ENCODE data around the gene PTBP1.
A peak's percentile ranks its signal among the peaks of the same experiment; 100 is the strongest.

Gene PTBP1

DNA sequence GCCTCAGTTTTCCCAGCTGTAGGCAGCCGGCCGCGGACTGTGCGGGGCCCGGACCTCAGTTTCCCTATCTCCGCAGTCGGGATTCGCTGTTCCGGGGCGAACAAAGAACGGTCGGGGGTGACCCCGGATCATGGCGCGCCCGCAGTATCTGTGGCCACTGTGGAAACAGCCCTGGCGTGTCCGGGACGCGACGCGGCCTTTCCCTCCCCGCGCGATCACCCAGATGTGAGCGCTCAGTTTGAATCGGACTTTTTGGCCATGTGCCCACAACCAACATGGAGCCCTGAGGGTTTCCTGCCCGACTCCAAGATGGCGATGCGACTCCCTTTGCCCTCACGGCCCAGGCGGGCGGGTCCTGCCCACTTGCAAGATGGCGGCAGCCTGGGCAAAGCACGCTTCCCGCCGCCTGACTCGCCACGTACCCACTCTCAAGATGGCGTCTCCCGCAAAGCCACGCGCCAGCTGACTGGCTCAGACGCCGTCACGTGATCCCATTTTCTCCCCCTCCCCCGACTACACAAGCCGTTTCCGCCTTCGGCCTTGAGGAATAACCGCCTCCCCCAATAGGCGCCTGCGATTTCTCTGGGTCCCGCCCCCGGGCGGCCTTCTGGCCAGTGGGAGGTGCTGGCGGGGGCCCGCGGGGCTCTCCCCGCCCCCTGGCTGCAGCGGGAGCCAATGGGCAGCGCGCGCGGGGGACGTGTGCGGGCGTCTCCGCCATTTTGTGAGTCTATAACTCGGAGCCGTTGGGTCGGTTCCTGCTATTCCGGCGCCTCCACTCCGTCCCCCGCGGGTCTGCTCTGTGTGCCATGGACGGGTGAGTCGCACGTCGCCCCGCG, at the start of gene PTBP1:
Gene PTBP1 (plus strand): TSS at position 761 of the 836 bp plus-strand sequence. CDS start 46 bp downstream, at position 807.
- DNase-seq (ENCODE audit: low spot score): peak; percentile 100

- no peak for DNase-seq (ENCODE audit: low spot score)
Observed at GRCh38 chr19:748274-748598, 49.0 kb upstream of the PTBP1 start.

DNA sequence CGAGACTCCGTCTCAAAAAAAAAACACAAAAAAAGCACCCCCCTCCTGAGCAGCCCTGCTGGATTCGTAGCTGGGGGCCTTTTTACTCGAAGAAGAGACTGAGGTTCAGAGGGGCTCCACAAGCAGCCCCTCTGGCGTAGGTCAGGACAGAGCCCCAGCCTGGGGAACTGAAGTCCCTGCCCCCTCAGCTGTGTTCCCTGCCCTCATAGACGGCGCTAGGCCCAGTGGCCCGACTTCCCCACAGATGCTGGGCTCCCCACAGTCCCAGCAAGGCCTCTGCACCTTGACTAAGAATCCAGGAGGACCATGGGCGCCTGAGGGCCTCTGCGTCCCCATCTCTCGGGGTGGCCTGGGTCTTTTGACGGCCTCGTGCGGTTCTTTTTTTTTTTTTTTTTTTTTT, 47.4 kb upstream of the PTBP1 start:
- no peak for DNase-seq (ENCODE audit: low spot score)

DNA sequence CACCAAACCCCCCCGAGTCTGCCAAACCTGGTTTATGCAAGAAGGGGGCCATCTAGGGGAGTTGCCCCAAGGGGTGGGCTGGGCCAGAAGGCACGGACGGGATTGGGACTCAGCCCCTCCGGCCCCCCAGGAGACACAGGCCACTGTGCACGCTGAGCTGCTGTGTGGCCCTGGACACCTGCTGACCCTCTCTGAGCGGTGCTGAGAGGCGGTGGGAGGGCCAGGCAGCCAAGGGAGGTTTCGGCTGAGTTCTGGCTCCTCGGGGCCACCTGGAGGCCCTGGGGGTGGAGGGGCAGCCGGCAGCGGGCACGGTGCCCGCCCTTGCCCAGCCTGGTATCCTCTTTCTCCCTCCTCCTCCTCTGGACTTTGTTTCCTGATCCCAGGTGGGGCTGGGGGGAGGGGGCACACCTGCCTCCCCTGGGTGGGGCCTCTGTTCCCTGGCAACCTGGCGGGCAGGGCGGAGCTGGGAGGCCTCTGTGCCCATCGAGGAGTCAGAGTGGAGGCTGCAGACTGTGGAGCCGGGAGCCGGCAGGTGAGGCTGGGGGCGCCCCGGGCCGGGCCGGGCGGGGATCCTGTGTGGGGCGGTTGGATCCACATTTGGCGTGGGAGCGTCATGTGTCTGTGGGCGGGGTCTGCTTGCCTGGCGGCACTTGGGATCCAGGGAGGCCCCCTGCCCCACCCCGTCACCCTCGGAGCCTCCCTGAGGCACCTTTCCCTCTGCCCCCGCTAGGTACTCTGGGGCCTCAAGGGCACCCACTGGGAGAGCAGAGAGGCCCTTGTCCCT, 46.4 kb upstream of the PTBP1 start, which contains the start of gene MISP:
Gene MISP (plus strand): TSS at position 473 of the 784 bp plus-strand sequence. CDS start 5,835 bp downstream, outside the sequence.
- DNase-seq (ENCODE audit: low spot score): no peak

GRCh38 chr19:751501-752341, 45.5 kb upstream of the PTBP1 start:
- no peak for DNase-seq (ENCODE audit: low spot score)

DNA sequence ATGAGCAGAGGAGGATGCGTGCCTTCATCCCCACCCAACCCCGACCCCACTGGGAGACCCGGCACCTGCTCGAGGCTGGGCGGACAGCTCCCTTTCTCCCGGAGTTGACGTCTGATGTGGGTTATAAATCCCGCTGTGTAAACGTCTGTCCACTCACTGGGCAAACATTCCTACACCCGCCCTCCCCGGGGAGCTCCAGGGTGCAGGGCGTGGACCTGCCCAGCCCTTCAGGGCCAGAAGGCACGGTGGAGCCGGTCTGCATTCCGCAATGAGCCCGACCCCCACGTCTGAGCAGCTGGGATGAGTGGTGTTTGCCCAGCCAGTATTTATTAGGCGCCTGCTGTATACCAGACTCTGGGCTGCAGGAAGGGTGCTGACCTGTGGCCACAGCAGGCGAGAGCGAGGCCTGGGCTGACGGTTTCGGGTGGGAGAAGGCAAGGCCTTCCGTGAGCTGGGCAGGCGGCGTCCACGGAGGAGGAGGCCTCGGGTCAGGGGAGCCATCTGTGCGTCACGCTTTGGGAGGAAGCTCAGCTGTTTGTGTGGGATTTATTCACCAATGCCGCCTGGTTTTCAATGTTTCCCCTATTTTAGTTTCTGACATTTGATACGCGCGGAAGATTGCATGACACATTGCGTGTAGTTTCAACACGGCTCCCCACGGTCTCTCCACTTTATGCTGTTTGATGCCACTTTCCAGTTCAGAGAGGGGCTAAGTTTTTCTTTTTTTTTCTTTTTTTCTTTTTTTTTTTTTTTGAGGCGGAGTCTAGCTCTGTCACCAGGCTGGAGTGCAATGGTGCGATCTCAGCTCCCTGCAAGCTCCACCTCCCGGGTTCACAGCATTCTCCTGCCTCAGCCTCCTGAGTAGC, 44.4 kb upstream of the PTBP1 start:
- no peak for DNase-seq (ENCODE audit: low spot score)

DNA sequence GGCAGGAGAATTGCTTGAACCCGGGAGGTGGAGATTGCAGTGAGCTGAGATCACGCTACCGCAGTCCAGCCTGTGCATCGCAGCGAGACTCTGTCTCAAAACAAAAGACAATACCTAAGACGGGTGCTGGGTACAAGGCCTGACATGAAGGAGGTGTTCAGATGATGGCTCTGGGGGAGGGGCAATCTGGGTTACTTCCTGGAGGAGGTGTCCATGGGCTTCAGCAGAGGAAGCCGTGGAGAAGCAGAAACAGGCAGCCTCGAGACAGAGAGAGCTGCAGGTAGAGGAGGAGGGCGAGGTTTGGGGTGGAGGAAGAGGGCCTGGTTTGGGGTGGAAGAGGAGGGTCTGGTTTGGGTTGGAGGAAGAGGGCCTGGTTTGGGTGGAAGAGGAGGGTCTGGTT, 42.7 kb upstream of the PTBP1 start:
- no peak for DNase-seq (ENCODE audit: low spot score)

GRCh38 chr19:755063-755462, 42.2 kb upstream of the PTBP1 start:
- no peak for DNase-seq (ENCODE audit: low spot score)

GRCh38 chr19:756236-756635, 41.0 kb upstream of the PTBP1 start:
- peak; percentile 25 for DNase-seq (ENCODE audit: low spot score)

DNA sequence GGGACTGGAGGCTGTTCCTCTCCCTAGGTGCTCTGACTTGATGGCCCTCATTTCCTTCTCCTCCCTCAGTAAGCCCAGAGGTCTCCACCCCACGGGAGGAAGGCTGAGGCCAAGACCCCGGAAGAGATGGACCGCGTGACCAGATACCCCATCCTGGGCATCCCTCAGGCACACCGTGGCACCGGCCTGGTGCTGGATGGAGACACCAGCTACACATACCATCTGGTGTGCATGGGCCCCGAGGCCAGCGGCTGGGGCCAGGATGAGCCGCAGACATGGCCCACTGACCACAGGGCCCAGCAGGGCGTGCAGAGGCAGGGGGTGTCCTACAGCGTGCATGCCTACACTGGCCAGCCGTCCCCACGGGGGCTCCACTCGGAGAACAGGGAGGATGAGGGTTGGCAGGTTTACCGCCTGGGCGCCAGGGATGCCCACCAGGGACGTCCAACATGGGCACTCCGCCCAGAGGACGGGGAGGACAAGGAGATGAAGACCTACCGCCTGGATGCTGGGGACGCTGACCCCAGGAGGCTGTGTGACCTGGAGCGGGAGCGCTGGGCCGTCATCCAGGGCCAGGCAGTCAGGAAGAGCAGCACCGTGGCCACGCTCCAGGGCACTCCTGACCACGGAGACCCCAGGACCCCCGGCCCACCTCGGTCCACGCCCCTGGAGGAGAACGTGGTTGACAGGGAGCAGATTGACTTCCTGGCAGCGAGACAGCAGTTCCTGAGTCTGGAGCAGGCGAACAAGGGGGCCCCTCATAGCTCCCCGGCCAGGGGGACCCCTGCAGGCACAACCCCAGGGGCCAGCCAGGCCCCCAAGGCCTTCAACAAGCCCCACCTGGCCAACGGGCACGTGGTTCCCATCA, 40.2 kb upstream of the PTBP1 start:
- DNase-seq (ENCODE audit: low spot score): no peak

DNA sequence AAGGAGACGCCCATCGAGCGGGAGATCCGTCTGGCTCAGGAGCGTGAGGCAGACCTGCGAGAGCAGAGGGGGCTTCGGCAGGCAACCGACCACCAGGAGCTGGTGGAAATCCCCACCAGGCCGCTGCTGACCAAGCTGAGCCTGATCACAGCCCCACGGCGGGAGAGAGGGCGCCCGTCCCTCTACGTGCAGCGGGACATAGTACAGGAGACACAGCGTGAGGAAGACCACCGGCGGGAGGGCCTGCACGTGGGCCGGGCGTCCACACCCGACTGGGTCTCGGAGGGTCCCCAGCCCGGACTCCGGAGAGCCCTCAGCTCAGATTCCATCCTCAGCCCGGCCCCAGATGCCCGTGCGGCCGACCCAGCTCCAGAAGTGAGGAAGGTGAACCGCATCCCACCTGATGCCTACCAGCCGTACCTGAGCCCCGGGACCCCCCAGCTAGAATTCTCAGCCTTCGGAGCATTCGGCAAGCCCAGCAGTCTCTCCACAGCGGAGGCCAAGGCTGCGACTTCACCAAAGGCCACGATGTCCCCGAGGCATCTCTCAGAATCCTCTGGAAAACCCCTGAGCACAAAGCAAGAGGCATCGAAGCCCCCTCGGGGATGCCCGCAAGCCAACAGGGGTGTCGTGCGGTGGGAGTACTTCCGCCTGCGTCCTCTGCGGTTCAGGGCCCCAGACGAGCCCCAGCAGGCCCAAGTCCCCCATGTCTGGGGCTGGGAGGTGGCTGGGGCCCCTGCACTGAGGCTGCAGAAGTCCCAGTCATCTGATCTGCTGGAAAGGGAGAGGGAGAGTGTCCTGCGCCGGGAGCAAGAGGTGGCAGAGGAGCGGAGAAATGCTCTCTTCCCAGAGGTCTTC, 39.2 kb upstream of the PTBP1 start:
- no peak for DNase-seq (ENCODE audit: low spot score)

DNA sequence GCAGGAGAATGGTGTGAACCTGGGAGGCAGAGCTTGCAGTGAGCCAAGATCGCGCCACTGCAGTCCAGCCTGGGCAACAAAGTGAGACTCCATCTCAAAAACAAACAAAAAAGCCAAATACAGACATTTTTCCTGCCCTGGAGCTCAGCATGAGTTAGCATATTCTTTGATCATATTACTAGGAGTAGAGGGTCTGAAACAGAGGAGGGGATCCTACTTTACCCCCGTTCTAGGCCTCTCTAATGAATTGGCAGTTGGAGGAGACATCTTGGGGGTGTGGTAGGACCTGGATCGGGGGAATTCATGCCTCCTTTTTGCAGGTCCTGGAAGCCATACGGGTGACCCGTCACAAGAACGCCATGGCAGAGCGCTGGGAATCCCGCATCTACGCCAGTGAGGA, 34.1 kb upstream of the PTBP1 start:
- no peak for DNase-seq (ENCODE audit: low spot score)

DNA sequence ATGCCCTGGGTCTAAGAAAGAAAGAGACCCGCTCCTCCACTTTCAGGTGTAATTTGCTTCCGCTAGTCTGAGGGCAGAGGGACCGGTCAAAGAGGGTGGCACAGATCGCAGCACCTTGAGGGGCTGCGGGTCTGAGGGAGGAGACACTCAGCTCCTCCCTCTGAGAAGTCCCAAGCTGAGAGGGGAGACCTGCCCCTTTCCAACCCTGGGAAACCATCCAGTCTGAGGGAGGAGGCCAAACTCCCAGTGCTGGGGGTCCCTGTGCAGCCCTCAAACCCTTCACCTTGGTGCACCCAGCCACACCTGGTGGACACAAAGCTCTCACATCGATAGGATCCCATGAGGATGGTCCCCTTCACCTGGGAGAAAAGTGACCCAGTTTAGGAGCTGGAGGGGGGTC, 33.4 kb upstream of the PTBP1 start:
- no peak for DNase-seq (ENCODE audit: low spot score)

DNA sequence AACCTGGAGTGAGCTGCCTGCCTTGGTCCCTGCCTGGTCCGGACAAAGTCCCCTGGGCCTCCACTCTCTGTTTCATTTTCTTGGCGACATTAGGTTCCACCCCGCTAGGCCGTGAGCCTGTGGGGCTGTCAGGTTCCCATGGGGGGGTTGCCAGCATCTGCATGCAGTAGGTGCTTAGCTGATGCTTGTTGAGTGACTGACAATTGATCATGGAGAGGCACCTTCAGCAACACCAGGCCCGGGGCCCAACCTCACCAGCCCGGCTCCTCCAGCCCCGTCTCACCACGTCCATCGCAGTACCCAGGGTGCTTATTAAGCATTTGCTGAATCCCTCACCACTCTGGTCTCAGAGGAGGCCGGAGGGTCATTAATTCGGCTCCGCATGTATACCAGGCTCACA, 33.0 kb upstream of the PTBP1 start:
- no peak for DNase-seq (ENCODE audit: low spot score)

DNA sequence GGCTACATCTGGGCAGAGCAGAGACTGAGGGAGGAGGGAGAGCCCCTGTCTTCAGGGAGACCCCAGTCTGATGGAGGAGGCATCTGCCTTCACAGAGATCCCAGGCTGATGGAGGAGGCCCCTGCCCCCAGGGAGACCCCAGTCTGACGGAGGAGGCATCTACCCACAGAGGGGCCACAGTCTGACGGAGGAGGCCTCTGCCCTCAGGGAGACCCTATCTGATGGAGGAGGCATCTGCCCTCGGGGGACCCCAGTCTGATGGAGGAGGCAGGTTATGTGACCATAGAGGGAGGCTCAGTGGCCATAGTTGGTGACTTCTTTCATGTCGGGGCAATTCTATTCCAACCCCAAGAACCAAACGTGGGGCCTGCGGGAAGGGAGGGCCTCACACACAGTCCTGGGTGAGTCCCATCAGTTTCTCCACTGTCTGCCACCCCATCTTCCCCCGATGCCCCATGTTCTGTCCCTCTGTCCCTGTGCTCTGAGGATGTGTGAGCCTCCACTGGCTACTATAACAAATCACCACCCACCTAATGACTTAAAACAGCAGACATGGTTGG, 32.0 kb upstream of the PTBP1 start:
- no peak for DNase-seq (ENCODE audit: low spot score)

- no peak for DNase-seq (ENCODE audit: low spot score)
Observed at GRCh38 chr19:768424-768823, 28.8 kb upstream of the PTBP1 start.

- no peak for DNase-seq (ENCODE audit: low spot score)
Observed at GRCh38 chr19:769616-770015, 27.6 kb upstream of the PTBP1 start.

DNA sequence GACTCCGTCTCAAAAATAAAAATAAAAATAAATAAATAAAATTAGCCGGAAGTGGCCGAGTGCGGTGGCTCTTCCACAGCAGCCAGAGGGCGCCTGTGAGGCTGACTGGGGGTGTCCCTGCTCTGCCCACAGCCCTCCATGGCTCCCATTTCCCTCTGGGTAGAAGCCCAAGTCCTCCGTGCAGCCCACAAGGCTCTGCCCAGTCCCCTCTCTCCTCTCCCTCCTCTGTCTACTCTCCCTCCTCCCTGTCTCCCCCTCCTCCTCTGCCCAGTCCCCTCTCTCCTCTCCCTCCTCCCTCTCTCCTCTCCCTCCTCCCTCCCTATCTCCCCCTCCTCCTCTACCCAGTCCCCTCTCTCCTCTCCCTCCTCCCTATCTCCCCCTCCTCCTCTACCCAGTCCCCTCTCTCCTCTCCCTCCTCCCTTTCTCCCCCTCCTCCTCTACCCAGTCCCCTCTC, 25.9 kb upstream of the PTBP1 start:
- DNase-seq (ENCODE audit: low spot score): peak; percentile 9

DNA sequence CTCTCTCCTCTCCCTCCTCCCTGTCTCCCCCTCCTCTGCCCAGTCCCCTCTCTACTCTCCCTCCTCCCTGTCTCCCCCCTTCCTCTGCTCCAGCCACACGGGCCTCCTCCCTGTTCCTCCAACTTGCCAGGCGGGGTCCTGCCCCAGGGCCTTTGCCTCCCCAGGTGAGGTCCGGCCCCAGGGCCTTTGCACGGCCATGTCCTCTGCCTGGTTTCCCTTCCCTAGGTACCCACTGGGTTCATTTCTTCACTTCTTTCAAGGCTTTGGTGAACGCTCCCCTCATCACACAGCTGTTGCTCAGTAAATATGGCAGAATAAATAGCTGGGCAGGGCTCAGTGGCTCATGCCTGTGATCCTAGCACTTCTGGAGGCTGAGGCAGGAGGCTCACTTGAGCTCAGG, 25.2 kb upstream of the PTBP1 start:
- DNase-seq (ENCODE audit: low spot score): no peak
